ENCODE data around the gene BANK1.

Gene BANK1, protein sequence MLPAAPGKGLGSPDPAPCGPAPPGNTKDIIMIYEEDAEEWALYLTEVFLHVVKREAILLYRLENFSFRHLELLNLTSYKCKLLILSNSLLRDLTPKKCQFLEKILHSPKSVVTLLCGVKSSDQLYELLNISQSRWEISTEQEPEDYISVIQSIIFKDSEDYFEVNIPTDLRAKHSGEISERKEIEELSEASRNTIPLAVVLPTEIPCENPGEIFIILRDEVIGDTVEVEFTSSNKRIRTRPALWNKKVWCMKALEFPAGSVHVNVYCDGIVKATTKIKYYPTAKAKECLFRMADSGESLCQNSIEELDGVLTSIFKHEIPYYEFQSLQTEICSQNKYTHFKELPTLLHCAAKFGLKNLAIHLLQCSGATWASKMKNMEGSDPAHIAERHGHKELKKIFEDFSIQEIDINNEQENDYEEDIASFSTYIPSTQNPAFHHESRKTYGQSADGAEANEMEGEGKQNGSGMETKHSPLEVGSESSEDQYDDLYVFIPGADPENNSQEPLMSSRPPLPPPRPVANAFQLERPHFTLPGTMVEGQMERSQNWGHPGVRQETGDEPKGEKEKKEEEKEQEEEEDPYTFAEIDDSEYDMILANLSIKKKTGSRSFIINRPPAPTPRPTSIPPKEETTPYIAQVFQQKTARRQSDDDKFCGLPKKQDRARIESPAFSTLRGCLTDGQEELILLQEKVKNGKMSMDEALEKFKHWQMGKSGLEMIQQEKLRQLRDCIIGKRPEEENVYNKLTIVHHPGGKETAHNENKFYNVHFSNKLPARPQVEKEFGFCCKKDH

DNA sequence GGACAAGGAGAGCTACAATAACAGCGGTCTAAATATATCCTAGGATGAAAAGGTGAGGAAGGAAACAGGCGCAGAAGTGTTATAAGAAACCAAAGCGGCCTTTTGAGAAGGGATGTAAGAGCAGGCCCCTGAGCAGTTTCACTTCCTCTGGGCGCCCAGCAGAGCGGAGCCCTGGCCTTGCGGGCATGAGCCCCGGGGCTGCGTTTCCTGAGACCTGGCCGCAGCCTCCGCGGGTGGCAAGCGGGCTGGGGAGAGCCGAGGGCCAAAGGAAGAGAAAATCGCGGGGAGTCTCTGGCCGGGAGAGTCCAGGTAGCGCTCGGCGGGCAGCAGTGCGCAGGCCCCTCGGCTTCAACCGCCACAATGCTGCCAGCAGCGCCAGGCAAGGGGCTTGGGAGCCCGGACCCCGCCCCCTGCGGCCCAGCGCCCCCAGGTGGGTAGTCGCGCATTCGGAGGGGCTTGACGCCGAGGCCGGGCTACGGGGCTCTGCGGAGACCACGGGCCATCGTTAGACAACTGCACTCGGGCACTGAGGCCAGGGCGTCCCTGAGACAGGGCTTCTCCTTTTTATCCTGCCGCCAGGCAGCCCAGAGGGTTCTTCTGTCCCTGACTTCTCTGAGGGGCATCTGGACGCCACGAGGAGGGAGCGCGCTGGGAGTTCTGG is at the start of gene BANK1:
Gene BANK1 (plus strand): TSS at position 210 of the 661 bp plus-strand sequence. CDS start 151 bp downstream, at position 361.
- DNase-seq: peak; percentile 63

DNA sequence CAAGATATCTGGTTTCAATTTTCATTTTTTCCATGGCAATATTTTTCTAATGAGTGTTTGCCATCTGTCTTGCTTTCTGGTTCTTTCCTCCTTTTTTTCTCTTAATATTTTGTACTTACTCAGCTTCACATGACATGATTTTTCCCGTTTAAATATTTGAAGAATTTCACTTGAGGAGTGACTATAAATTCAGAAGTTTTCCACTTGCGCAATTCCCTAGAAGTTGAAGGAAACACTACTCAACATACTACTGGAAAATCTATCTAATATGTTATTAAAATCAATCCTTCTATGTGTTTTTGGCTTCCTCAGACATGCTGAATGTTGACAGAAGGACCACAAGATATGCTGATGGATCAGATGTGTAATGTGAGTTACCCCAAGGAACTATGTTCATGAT is 36.8 kb upstream of the BANK1 start:
- DNase-seq: no peak

DNA sequence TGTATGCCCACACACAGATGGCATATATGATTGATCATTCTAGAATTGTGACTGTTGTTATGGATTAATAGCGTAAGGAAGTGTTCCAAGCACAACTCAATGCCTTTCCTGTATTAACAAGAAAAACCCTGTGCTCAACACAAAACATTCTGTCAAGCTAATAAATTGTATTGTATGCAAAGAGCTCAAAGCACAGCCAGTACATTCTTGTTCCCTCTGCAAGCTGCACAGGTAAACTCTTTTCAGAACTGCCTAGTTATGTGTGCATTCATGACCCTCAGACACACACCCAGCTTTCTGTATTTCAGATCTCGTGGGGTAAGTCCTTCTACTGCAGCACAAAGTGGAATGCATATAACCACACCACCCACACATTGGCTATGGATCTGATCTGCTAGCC is 34.3 kb upstream of the BANK1 start:
- no peak for DNase-seq

DNA sequence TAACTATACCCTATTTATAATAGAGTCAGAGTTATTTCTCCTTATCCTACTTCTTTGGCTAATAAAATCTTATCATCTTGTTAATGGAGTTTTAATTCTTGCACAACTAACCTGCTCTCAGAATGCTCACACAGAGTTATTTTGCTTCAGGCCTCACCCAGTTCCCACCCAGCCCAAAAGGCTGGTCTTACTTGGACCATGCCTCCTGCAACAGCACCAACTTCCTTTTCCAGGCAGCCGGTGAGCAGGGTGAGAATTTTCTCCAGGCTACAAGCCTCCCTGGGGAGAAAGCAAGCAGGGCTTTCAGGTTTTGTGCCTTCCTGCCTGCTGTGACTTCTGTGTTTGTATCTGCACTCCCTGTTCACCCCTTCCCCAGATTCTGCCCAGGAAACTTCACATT is 29.1 kb upstream of the BANK1 start:
- DNase-seq: no peak

DNA sequence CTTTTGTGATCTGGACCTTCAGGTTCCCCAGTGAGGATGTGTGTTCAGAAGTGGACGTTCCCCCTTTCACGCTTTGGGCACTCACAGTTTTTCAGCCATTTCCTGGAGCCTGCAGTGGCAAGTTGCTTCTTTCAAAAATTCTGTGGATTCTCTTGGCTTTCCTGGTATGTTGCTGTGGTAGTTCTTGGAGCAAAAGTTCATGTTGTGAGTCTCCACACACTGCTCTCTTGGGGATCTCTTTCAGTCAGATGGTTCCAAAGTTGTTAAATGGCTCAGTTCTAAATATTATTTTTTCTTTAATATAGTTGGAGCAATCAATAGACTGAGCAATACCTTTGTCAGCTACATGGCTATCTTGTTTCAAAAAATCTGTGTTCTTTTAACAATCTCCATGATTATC is 28.5 kb upstream of the BANK1 start:
- DNase-seq: no peak

DNA sequence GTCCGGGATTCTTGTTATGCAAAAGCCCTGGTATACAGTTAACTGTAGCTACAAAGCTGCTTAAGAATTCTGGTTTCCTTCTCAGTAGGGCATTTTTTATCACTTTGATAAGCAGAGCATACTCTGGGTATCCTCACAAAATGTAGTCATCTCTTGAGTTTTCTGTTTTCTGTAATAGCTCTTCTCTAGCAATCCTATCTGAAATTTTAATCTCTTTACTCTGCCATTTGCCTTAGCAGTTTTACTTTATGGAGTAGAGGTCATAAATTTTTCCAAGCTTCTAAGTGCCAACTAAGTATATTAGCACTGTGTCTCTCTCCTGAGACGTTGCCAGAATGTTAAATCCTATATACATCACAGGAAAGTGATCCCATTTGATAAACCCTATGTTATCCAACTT is 28.0 kb upstream of the BANK1 start:
- DNase-seq: no peak

DNA sequence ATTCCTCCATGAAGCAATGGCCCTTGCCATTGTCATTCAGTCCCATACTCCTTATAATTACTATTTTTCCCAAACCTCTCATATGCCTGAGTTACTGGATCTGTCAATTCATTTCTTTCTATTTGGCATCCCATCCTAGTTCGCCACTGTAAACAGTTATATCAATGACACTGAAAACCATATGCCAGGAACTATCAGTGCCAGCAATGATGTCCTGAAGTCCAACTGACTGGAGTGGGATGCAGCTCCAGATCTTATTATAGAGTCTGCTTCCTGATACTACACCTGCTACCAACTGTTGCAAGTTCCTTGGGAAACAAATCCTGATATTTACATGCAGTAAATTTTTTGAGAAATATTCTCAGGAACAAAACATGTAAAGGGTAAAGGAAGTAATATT is 27.0 kb upstream of the BANK1 start:
- no peak for DNase-seq

DNA sequence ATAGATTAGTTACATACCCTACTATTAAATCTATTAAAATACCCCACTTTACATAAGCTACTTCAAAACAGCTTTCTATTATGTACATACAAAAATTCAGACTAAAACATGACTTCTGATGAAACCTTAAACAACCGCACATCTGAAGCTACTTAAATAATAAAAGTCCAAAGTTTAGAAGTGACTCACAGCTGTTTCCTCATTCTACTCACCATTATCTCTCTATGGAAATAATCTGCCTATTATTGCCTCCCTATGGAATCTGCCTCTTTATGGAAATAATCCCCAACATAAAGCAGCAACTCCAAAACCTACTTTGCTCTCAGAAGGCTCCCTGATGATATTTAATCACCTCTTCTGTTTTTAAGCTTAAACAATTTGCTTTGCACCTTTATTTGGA is 15.7 kb upstream of the BANK1 start:
- DNase-seq: no peak

DNA sequence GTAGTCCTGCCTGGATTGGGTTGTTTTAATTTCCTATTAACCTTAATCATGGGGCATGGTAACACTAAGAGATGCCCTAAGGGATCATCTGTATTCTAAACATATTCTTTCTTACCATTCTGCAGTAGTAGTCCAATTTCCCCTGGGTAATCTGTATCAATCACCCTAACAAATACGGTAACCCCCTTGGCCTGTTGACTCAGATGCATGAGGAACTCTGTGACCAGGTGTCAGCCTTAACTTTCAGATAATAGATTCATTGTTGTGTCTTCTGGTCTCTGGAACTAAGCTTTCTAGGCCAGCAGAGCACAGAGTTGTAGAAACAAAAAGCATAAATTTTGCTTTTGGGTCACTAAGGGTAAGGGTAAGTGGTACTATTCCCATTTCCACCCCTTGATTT is 13.1 kb upstream of the BANK1 start:
- DNase-seq: no peak

DNA sequence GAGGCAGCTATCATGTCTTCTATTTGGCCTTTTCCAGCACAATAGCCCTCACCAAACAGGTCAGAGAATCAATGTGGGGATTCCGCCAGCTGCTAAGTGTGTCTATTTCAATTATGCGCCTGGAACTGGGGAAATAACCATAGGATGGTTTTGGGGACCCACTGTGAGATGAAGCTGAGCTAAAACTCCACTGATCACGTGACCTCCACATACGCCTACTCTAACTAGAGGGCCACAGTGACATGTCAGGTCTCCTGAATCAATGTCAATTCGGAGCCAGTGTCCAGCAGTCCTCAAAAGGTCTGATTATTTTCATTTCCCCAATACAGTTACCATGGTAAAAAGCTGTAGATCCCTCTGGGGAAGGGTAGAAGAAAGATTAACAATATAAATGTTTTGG is 10.2 kb upstream of the BANK1 start:
- DNase-seq: no peak

DNA sequence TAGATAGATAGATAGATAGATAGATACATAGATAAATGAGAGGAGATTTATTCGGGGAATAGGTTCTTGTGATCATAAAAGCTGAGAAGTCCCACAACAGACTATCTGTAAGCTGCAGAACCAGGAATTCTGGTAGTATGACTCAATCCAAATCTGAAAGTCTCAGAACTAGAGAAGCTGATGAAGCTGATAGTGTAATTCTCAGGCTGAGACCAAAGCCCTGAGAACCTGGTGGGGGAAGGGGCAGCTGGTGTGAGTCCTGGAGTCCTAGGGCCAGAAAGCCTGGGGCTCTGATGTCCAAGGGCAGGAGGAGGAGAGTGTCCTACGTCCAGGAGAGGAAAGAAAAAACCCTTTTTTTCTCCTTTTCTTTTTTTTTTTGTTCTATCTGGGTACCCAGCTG is 8.0 kb upstream of the BANK1 start:
- no peak for DNase-seq

DNA sequence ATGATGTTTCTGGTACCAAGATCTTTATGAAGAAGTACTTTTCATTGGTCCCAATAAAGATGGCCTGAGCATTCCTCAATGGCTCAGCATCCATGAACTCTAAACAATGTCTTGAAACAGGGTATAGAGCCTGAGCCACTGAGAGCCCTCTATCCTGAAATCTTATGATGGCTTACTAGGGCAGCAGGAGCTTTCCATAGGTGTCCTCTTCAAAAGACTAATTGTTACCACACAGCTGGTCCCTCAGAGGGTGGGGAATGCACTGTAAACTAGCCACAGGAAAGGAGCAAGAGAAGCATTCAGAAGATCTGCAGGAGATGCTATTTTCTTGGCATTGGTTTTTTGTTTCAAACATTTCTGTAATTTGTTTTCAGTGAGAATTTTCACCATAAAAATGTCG is 5.6 kb upstream of the BANK1 start:
- no peak for DNase-seq

DNA sequence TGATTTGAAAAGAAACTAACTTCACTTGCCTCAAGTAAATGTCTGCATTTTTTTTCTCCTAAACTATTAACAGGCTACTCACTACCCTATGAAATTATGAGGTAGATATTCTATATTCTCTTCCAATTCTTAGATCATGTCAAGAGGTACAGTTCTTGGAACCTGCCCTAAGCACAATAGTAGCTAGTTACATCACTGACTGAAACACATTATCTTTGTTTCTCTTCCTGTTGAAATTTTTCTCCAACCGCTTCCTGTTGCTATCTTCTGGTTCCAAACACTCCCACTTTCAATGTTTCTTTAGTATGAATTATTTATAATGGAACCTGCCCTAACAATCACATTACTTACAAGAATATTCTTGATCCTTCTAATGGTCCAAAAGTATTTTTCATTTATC is 5.0 kb upstream of the BANK1 start:
- DNase-seq: no peak

DNA sequence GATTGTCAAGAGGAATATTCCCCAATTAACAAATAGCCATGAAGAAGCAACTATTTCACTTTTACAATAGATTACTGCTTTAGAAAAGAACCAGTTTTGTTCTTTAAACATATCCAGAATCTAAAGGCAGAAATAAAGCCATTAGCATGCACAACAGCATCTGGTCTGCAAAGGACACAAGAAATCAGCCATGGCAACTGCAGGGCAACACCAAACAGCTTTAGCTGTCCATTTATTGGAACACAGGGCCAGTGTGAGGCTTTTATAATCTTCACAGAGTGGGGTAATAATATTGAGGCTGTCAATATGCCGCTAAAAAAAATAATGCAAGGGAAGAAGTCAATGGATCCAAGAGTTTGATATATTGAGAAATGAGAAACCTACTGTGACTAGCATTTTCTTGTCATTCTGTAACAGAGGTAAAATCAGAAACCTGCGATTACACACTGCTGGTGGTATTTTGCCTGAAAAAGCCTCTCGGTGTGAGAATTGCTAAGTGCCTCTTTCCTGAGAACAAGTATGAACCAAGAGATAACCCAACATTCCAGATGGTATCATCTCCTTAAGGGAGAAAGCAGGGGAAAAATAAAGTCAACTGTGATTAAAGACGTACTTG is 2.7 kb upstream of the BANK1 start:
- DNase-seq: no peak

DNA sequence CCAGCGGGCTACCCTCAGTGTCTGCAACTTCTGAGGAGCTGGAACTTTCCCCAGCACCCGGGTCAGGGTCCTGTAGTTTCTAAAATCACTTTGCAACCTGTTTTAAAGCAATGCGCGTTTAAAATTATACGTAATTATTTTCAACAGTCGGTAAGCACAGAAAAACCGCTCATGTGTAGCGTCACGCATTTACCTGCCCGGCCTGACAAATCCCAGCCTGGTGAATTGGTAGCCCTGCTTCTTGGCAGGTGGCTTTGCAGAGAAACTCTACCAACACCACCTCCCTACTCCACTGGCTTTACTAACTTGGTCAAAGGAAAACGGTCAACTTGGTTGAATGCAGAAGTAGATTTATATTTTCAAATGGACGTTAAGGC is 640 bp downstream of the BANK1 start:
- no peak for DNase-seq

DNA sequence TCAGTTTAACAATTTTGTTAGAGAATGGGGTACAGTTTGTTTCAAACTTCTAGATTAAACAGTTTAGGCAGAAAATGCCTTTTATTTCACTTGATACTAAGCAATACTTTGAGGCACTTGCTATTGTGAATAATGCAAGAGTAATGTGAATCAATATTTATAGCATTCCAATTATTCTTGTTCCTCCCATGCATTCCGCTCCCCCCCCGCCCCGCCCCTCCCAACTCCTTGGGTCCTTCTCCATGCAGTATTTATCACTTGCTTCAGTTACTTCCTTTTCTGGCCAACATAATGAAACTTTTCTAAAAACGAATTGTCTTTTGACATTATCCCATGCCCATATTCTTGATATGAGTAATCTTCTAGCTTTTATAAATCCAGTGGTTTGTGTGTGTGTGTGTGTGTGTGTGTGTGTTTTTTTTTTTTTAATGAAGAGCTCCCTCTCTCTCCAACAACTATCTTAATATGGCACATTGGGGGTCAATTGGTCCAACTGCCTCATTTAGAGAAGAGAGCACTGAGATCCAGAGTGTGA is 1.6 kb downstream of the BANK1 start:
- no peak for DNase-seq

DNA sequence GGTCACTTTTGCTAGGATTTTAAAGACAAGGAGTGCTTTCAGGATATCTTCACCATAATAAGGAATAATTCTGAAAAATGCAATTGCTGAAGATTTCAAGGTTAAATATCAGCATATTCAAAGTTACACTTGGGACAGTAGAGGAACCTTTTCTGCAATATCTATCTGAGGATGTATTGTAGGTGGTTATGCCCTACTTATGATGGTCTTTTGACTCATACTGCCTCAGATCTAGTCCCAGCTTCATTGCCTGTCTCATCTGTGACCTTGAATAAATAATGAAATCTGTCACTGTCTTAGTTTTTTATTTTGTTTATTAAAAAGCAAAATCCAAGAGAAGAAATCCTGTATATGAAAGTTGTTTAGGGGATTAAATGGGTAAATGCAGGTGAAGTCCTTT is 2.9 kb downstream of the BANK1 start:
- no peak for DNase-seq

DNA sequence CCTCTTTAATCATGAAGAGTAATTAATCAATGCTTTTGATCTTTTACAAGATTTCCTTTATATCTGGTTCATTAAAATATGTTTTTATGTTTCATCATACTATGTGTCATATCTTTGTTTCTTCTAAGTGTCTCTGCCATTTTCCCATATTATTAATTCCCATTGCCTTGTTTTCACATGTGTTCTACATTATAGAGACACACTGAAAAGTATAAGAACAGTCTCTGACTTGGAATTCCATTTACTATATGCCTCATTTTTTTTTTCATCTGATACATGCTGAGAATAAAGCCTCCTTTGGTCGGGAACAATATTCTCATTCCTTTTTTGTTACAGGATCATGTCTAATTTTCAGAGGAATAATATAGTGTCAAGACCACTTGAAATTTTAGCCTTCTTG is 4.3 kb downstream of the BANK1 start:
- DNase-seq: no peak

DNA sequence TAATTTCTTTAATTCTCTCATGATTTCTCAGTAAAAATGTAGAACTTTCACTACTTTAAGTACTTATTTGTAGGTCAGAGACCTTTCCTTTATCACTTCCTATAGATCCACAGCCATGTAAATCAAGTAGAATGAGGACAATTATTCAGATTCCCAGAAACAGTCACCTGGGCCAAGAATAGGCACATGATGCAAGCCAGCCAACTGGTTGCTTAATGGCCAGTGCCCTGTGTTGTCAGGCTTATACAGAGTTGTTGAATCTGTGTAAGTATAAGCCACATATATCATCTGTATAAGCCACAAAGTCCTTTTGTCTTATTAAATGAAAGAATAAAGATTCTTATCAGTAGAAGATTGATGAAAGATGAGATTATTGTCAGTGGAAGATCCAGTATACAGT is 5.2 kb downstream of the BANK1 start:
- DNase-seq: no peak

DNA sequence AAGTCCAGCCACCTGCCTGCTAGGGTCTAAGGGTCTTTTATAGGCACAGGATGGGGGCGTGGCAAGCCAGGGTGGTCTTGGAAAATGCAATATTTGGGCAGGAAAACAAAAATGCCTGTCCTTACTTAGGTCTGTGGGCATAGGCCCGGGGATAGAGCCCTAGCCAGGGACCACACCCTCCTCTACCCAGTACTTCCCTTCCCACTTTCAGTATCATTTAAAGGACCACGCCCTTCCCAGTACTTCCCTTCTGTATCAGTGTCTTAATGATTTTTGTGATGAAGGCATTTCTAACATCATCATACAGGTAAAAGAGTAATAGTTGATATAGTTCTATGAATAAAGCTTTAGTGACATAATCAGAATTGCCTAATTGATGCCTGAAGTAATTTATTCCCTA is 11.4 kb downstream of the BANK1 start:
- DNase-seq: no peak

DNA sequence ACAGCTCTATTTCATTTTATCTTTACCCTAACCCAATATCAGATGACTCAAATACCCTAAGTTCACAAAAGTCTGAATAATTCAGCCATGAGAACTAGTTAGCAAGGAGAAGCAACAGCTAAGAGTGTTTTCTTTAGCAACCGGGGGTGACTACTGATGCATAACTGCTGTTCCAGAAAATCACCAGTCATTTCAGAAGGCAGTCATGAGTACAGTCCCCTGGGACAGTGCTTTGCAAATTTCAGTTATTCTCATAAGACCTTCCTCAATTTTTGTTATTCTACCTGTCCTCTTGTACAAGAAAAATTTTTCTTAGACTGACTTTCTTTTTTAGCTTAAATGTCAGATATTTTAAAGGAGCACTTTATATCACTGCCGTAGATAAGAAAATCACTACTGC is 16.4 kb downstream of the BANK1 start:
- no peak for DNase-seq

DNA sequence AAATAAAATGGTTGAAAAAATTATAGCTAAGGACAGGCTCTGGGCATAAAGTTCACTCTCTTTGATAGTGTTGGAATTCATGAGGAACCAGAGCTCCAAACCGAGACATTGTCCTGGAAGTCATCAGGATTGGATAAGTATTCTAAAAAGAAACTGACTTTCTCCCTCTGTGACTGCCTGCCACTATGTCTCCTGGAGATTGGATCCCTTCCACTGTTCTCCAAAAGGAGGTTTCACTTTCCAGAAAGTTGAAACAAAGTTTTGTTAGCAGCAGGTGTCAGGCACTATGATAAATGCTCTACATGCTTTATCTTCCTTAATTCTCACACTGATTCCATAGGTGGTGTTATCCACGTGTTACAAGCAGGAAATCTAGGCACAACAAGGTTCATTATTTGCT is 16.8 kb downstream of the BANK1 start:
- DNase-seq: no peak

DNA sequence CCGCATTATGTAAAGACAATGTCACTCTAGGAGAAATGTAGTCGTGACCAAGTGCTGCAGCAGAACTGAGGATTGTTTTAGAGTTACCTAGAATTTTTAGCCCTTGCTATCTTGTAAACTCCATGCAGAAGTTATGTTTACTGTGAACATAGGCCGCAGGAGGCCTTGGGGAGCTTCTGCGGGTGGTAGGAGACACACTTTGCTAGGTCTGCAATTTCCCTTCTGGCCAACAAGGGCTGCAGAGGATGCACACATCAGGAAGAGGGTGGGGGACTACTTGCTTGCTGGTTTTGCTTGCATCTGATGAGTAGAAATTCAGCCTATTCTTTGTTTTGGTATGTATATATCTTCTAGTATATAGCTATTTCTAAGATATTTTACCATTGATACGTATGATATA is 23.1 kb downstream of the BANK1 start:
- DNase-seq: no peak

Data from right hindlimb (tissue), 1 donor.